Adrenal gland (tissue), 12 donors: ENCODE results near the gene CHST3. TPM values are rescaled to one million over a fixed set of nuclear protein-coding genes. Genes with fewer than 3 reads are reported as not detected.

ENCODE experiments used
- DNase-seq, 7 donors: peaks; one replicate each; pipeline ENCODE4 v3.0.0-alpha.2; 2019 to 2020
- H3K27ac ChIP-seq, 5 donors: fragments of 200-600 bp; sonication (generic) in 4 of 5; 1 replicate in 3 of 5; 2 replicates in 2 of 5; pipeline versions ENCODE4 v1.5.1 to v1.8.0; 2016 to 2020; ENCODE audit warnings: mild to moderate bottlenecking in 1 of 5
- H3K27me3 ChIP-seq: fragments of 200-600 bp; 2 replicates; pipeline ENCODE4 v1.8.0; 2021
- H3K36me3 ChIP-seq, 2 donors: fragments of 200-600 bp; replicated peaks in 1 of 2; 1 replicate in 1 of 2; 2 replicates in 1 of 2; pipeline versions ENCODE4 v1.5.1 to v1.8.0; 2018 to 2022
- H3K4me1 ChIP-seq, 2 donors: fragments of 200-600 bp; replicated peaks in 1 of 2; 1 replicate in 1 of 2; 2 replicates in 1 of 2; pipeline versions ENCODE4 v1.5.1 to v1.8.0; 2018 to 2021
- H3K4me3 ChIP-seq, 4 donors: fragments of 200-600 bp; sonication (generic) in 3 of 4; one replicate each; pipeline ENCODE4 v1.5.1; 2016 to 2018
- H3K9me3 ChIP-seq, 3 donors: fragments of 200-600 bp; sonication (generic) in 1 of 3; replicated peaks in 1 of 3; 1 replicate in 2 of 3; 2 replicates in 1 of 3; pipeline versions ENCODE4 v1.5.1 to v1.8.0; 2016 to 2021
- POLR2A ChIP-seq, 2 donors: fragments of 450-650 bp; IDR thresholded peaks; one replicate each; pipeline ENCODE4 v1.6.1; 2017; ENCODE audit warnings: antibody characterized with exemption in 2 of 2, mild to moderate bottlenecking in 2 of 2, moderate library complexity in 1 of 2
- WGBS, 4 donors: extraction: QIAGEN DNeasy Blood & Tissue Kit in 2 of 4; methylation state at CpG; one replicate each; pipeline versions ENCODE4 v1.1.5 to v1.1.7; 2013 to 2017; 5-methylcytosine and 5-hydroxymethylcytosine counted together
- intact Hi-C, 2 donors: fragments of 100-400 bp; cut with DNase I; formaldehyde crosslinking; loops; one replicate each; pipeline versions ENCODE4 v1.14.1 to v1.15.0; 2022 to 2023
- polyA plus RNA-seq, 3 donors: library from polyadenylated mRNA; stranded (reverse); fragments of 200-250 nt in 2 of 3; fragments of 350-450 nt in 1 of 3; fragmentation: Illumina TruSeq in 1 of 3; extraction: RNeasy Lipid Tissue Mini Kit (QIAGEN cat#74804) in 1 of 3; gene quantifications; one replicate each; pipeline ENCODE4 v1.2.3, GENCODE V29; 2013 to 2014
- total RNA-seq, 9 donors: library from RNA; depleted of rRNA in 4 of 9; stranded (reverse); fragments of >200 nt in 4 of 9; fragments of 120-200 nt in 1 of 9; fragmentation: NEBNext Ultra II Directional in 1 of 9; extraction: Animal tissue kit (Norgen Biotek cat#: 25700) in 1 of 9; gene quantifications; one replicate each; pipeline versions ENCODE4 v1.1.0 to v1.2.4, GENCODE V29; 2013 to 2023
- TF ChIP-seq, protein P1 (sequence below), 6 experiments: fragments of 450-650 bp in 4 of 6; fragments of 200-600 bp in 2 of 6; sonication (generic) in 1 of 6; IDR thresholded peaks; 1 replicate in 5 of 6; 2 replicates in 1 of 6; pipeline versions ENCODE4 v1.5.1 to v1.8.0; 2016 to 2021; ENCODE audit warnings: antibody characterized with exemption in 6 of 6, mild to moderate bottlenecking in 2 of 6, moderate library complexity in 1 of 6
- donor health status: healthy with polysubstance abuse.
- donor health status: Bipolar disorder and iron deficiency.
- donor health status: DM: yes; HTN: yes; CAD: no.
- donor health status: DM: no; HTN: no; CAD: no.
- donor health status: DM: no; HTN: no; CAD: no.
- donor health status: DM: yes; HTN: yes; CAD: no.

CHST3 gene
- total and polyA plus RNA-seq, 12 donors = 3.9 to 49.7 (median 32.6) TPM

GRCh38 chr10:71952745-71953144 is 11.4 kb upstream of the CHST3 start:
- no peak overlapping the region for H3K27ac ChIP-seq
- 57 to 70% (median 64%) methylated on average over 3 of the region's 3 CpGs for WGBS, 4 donors
- intact Hi-C loops = loop anchor here (5.0 to 10.0 kb wide), 2 partner anchors 100 to 382 kb away; no protein-coding TSS in a partner anchor

GRCh38 chr10:71957546-71958275 is 6.5 kb upstream of the CHST3 start:
- Histone ChIP-seq H3K9me3 (peaks cover 0 to 6% (median 0%) of the 10 kb centered on the region in 3 donors), H3K4me3 (no peak overlapping the region), H3K27me3 (no peaks in the 10 kb centered on the region), H3K27ac (no peak overlapping the region), H3K4me1 (peaks cover 0 to 13% of the 10 kb centered on the region in 2 donors), H3K36me3 (no peaks in the 10 kb centered on the region)
- TF ChIP-seq, protein P1, sequence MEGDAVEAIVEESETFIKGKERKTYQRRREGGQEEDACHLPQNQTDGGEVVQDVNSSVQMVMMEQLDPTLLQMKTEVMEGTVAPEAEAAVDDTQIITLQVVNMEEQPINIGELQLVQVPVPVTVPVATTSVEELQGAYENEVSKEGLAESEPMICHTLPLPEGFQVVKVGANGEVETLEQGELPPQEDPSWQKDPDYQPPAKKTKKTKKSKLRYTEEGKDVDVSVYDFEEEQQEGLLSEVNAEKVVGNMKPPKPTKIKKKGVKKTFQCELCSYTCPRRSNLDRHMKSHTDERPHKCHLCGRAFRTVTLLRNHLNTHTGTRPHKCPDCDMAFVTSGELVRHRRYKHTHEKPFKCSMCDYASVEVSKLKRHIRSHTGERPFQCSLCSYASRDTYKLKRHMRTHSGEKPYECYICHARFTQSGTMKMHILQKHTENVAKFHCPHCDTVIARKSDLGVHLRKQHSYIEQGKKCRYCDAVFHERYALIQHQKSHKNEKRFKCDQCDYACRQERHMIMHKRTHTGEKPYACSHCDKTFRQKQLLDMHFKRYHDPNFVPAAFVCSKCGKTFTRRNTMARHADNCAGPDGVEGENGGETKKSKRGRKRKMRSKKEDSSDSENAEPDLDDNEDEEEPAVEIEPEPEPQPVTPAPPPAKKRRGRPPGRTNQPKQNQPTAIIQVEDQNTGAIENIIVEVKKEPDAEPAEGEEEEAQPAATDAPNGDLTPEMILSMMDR (IDR thresholded peaks at IDR 0.05) = no peak
- no peak for TF ChIP-seq POLR2A (IDR thresholded peaks at IDR 0.05)
- intact Hi-C loops = loop anchor here in 1 of 2 donors (10.0 kb wide), 1 partner anchor 377 kb away; no protein-coding TSS in a partner anchor
- WGBS, 4 donors = 72 to 80% (median 75%) methylated on average over 9 of the region's 9 CpGs
- no peak for DNase-seq

More at GRCh38 chr10:71952745-71953144, 11.4 kb upstream of the CHST3 start:
- DNase-seq = no peak
- Histone ChIP-seq H3K27me3 (no peaks in the 10 kb centered on the region), H3K9me3 (peaks cover 0 to 6% (median 0%) of the 10 kb centered on the region in 3 donors), H3K4me3 (no peak overlapping the region), H3K36me3 (no peaks in the 10 kb centered on the region), H3K4me1 (peaks cover 0 to 13% of the 10 kb centered on the region in 2 donors)
- TF ChIP-seq, protein P1 (IDR thresholded peaks at IDR 0.05) = no peak
- TF ChIP-seq POLR2A (IDR thresholded peaks at IDR 0.05) = no peak

GRCh38 chr10:71959526-71959925 is 4.7 kb upstream of the CHST3 start:
- H3K36me3 ChIP-seq = no peaks in the 10 kb centered on the region
- 82 to 96% (median 93%) methylated on average over 3 of the region's 3 CpGs for WGBS, 4 donors
- no peaks in the 10 kb centered on the region for H3K27me3 ChIP-seq
- peaks cover 0 to 6% (median 0%) of the 10 kb centered on the region in 3 donors for H3K9me3 ChIP-seq
- no peak for DNase-seq
- no peak overlapping the region for H3K4me3 ChIP-seq
- peaks cover 0 to 26% of the 10 kb centered on the region in 2 donors for H3K4me1 ChIP-seq
- intact Hi-C loops = loop anchor here in 1 of 2 donors (10.0 kb wide), 1 partner anchor 375 kb away; no protein-coding TSS in a partner anchor
- no peak overlapping the region for H3K27ac ChIP-seq
- TF ChIP-seq, protein P1 (IDR thresholded peaks at IDR 0.05) = no peak
- no peak for TF ChIP-seq POLR2A (IDR thresholded peaks at IDR 0.05)

GRCh38 chr10:71961831-71962230 is 2.4 kb upstream of the CHST3 start:
- DNase-seq = no peak
- Histone ChIP-seq H3K27me3 (no peaks in the 10 kb centered on the region), H3K27ac (no peak overlapping the region), H3K4me3 (no peak overlapping the region), H3K9me3 (no peaks in the 10 kb centered on the region), H3K4me1 (peaks cover 6 to 32% of the 10 kb centered on the region in 2 donors), H3K36me3 (no peaks in the 10 kb centered on the region)
- 93 to 94% (median 94%) methylated on average over 10 of the region's 10 CpGs for WGBS, 4 donors
- intact Hi-C loops = loop anchor here in 1 of 2 donors (5.0 kb wide), 1 partner anchor 80 kb away; no protein-coding TSS in a partner anchor
- no peak for TF ChIP-seq POLR2A (IDR thresholded peaks at IDR 0.05)
- TF ChIP-seq, protein P1 (IDR thresholded peaks at IDR 0.05) = no peak
